HG03432 (cell line): ENCODE data around the gene CSNK2A1.
A peak's percentile ranks its signal among the peaks of the same experiment; 100 is the strongest.
"Not testable (repeated sequence)": the region's sequence is repeated elsewhere in the genome, so short reads cannot be mapped to it uniquely, and the experiment has no call there.

Experiments
- ATAC-seq: cut with Tn5 transposase; IDR thresholded peaks from one replicate; pipeline ENCODE4 v1.9.1; 2021; ENCODE audit warnings: mild to moderate bottlenecking, moderate library complexity; ENCODE audit not compliant: unreplicated experiment

Gene CSNK2A1

GRCh38 chr20:496126-496696 lies 47.4 kb downstream of the CSNK2A1 start:
- ATAC-seq, result no peak

- ATAC-seq, result no peak
Observed at GRCh38 chr20:492159-492558, 51.4 kb downstream of the CSNK2A1 start.

- no peak for ATAC-seq
Observed at GRCh38 chr20:487655-488054, 55.9 kb downstream of the CSNK2A1 start.

GRCh38 chr20:483815-484644 lies 59.6 kb downstream of the CSNK2A1 start:
- ATAC-seq, result no peak

- no peak for ATAC-seq
Observed at GRCh38 chr20:481167-481566, 62.4 kb downstream of the CSNK2A1 start.

GRCh38 chr20:480044-480443 lies 63.5 kb downstream of the CSNK2A1 start:
- ATAC-seq, result no peak

DNA sequence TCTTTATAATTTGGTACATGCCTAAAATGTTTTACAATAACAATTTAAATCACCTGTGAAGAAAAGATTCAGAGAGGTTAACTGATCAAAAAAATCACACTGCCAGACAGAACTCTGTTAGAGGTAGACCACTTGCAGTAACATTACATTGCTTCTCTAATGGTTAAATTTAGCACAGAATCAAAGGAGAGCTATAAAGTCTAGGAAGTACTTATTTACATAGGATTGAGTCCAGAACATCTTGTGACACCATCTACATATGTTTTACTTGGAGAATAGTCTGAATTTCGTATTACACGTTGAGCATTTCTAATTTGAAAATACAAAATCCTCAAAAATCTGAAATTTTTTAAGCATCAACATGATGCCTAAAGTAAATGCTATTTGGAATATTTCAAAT lies 64.1 kb downstream of the CSNK2A1 start:
- ATAC-seq, result no peak

DNA sequence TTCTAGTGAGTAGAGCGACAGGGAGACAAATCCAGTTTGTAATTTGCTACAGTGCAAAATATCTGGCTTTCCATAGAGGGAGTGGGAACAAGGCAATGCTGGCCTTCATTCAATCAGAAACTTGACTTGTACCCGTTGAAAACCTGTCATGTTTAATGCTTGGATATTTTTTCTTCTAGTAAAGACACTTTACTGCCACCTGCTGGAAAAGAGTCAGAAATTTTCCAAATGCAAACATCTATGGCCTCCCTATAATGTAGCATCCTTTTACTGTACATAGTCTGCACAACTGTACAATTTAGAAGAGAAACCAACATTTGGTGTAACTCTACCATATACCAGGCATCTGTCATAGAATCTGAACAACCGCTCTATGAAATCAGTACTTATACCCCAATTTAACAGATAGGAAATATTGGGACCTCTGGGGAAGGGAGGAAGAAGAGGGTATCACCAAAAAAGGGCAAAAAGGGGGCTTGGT lies 64.6 kb downstream of the CSNK2A1 start:
- ATAC-seq, result no peak

DNA sequence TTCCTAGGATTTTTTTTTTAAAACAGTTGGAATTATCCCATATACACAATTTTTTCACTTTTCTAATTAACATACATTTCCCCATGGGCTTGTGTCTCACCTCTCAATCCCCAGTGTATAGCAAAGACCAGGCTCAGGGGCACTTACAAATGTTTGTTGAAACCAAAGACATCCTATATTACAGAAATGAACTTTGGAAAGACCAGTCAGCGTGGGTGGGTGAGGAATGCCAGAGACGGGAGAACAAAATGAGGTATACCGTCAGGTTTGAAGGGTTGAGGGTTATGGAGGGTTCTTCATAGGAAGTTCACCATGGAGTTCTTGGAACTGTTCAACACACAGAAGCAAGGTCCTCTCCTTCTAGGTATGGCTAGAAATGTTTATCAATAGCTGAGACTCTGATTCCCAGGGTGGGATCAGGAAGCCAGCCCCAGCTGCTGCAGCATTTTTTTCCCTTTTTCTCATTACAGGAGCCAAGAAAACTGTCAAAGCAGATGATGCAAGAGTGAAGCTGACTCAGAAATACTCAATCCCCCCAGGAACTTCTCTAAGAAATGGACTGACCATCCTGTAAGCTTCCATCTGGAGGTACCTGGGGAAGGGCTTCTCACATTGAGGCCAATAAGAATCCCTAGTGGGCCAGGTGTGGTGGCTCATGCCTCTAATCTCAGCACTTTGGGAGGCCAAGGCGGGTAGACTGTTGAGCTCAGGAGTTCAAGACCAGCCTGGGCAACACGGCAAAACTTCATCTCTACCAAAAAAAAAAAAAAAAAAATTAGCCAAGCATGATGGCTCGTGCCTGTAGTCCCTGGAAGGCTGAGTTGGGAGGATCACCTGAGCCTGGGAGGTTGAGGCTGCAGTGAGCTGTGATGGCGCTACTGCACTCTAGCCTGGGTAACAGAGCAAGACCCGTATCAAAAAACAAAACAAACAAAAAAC lies 65.3 kb downstream of the CSNK2A1 start:
- no peak for ATAC-seq

GRCh38 chr20:476561-477249 lies 66.9 kb downstream of the CSNK2A1 start:
- ATAC-seq, result not testable (repeated sequence)

DNA sequence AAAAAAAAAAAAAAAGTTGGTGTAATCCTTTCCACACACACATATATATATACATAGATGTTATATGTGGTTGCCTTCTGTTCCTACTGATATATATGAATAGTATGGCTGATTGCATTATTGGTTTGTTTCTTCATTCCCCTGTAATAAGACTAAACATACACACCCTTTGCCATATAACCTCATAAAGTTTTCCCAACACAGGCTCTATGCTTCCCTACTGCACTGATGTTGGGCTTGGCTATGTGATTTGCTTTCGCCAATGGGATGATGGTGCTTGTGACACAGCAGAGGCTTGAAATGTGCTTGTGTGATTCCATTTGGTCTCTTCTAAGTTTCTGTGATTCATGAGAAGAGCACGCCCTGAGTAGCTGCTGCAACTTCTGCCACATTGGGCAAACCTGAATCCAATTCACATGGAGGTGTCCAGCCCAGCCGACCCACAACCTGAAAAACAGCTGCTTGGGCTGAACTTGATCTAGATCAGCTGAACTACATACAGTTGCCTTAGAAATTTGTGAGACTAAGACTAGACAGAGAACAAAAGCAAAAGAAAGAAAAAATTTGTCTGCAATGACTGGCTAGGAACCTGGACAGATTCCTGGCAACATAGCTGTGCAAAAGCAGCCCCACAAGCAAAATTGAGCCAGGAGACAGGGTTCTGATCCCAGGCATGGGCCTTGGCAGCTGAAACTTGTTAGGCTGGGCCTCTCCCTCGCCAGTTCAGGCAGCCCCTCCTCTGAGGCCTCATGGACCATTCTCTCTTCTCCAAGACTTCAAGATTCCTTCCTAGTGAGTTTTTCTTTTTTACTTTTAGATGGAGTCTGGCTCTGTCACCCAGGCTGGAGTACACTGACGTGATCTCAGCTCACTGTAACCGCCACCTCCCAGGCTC lies 67.9 kb downstream of the CSNK2A1 start:
- no peak for ATAC-seq

DNA sequence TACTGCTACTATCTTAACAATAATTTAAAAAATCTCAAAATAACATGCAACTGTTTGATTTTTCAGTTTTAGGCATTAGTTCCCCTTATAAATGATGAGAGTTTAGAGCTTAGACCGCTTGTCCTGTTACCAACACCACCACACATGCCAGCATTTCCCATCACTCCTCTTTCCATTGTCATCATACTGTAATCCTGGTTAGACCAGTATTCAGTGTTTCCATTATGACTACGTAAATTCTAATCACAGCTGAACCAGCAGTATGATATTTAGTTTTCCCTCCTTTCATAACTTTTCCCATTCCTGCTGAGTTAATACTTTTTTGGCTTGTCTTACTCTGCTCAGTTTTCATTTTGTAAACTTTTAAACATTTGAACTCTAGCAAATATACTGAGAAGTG lies 69.0 kb downstream of the CSNK2A1 start:
- no peak for ATAC-seq

- ATAC-seq, result no peak
Observed at GRCh38 chr20:472889-473292, 70.7 kb downstream of the CSNK2A1 start.

DNA sequence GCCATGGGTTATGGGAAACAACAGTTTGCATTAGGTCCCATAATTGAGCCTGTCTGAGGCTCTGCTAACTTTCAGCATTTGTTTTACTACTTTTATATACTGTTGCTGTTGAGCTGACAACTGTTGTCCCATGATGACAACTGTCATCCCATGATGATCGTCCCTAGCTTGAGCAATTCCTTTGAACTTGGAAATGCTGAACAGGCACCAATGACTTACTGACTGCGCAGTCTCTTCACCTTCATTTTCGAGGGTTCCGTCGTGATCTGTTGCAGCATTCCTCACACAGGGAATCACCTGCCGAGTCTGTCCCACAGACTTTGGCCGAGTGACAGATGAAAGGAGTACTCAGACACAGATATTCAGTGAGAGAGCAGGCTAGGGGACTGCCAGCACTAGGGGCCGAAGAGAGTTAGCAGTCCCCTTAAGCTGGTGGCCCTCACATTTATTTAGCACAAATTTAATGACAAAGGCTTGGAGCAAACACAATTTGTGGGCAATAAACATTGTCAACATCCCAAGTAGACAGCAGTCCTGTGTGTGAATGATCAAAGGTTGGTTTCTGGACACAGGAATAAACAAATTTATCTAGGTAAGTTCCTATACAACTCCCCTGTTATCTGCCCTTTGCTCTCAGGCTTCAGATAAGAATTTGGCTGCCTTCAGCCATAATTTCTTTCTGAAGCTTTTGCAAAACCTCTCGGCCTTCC lies 71.3 kb downstream of the CSNK2A1 start:
- ATAC-seq, result no peak

GRCh38 chr20:469746-470490 lies 73.7 kb downstream of the CSNK2A1 start:
- no peak for ATAC-seq

GRCh38 chr20:467755-468154 lies 75.8 kb downstream of the CSNK2A1 start:
- no peak for ATAC-seq

GRCh38 chr20:462199-462991 lies 81.2 kb downstream of the CSNK2A1 start, which contains the start of gene TBC1D20:
Gene TBC1D20 (minus strand): TSS chr20:462533. CDS start chr20:462405, 128 bp downstream.
- ATAC-seq, result peak; percentile 94
